NCI-H446 (cell line): ENCODE measurements around the gene PRELP.
"Not testable (repeated sequence)": the region's sequence is repeated elsewhere in the genome, so short reads cannot be mapped to it uniquely, and the experiment has no call there.

Experiments
- DNase-seq, 2 experiments: peaks; one replicate each; lab custom pipeline; 2025; lab: John Stamatoyannopoulos, UW

PRELP gene

GRCh38 chr1:203475012-203475981 lies at the start of gene PRELP:
Gene PRELP (plus strand): TSS chr1:203475806. CDS start chr1:203483185, 7,379 bp downstream.
- peak in 1 of 2 experiments; percentile 71 for DNase-seq

- DNase-seq, result no peak
Measured at GRCh38 chr1:203426366-203426765, 49.2 kb upstream of the PRELP start.

- DNase-seq, result no peak
Measured at GRCh38 chr1:203426870-203427269, 48.7 kb upstream of the PRELP start.

DNA sequence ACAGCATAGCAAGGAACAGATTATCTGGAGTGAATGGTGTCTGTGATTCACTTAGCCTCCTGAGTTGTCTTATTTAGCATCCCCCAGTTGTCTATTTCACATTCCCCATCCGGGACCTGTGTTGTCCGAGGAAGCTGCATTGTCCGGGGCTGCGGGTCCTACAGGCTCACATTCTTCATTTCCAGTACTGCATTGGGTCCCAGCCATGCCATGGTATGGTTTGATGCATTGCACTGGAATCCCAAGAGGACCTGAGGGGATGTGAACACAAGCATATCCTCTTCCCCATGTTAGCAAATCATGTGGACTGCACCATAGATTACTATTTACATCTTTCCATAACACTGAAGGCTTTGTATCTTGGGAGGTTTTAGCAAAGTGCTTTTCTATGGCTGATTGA lies 48.2 kb upstream of the PRELP start:
- no peak for DNase-seq

- DNase-seq, result no peak
Measured at GRCh38 chr1:203428981-203429599, 46.5 kb upstream of the PRELP start.

DNA sequence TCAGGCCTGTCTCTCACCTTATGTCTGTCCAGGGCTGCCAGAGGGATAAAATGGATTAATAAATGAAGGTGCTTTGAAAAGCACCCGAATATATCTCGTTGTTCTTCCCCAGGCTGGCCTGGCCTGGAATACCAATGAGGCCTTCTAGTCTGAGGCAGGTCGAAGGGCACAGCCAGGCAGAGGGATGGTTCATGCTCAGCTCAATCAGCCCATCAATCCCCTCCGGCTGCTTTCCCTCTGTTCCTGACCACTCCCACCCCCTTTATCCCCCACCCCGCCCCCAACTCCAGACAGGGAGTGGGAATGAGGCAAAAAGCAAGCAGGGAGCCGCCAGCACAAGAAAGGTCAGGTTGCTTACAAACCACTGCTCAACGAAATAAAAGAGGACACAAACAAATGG lies 40.0 kb upstream of the PRELP start:
- no peak for DNase-seq

DNA sequence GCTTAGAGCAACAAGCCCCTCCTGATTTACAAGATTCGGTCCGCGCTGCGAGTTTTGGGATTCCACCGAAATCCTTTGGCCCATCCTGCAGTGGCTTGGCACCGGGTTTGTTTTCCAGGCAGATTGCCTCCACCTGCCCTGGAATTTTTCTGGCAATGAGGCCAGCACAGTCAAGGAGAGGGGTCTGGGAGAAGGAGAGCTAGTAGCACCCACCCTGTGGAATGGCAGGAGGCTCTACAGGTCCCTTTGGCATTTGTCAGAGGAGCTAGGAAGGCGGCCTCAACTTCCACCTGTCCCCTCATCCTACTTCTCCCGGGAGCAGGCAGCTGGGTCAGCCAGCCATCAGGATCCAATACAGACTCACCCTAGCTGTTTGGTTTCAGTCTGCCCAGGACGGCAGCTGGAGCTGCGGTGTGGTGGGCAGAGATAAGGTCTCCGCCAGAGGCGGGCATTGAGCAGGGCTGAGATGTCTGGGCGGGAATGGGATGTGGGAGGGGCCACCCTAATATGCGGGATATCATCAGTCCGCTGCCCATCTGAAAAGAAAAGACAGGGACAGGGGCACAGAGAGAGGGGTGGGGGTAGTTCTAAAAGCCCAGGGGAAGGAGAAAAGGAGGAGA lies 37.8 kb upstream of the PRELP start:
- peak in 1 of 2 experiments; percentile 38 for DNase-seq

DNA sequence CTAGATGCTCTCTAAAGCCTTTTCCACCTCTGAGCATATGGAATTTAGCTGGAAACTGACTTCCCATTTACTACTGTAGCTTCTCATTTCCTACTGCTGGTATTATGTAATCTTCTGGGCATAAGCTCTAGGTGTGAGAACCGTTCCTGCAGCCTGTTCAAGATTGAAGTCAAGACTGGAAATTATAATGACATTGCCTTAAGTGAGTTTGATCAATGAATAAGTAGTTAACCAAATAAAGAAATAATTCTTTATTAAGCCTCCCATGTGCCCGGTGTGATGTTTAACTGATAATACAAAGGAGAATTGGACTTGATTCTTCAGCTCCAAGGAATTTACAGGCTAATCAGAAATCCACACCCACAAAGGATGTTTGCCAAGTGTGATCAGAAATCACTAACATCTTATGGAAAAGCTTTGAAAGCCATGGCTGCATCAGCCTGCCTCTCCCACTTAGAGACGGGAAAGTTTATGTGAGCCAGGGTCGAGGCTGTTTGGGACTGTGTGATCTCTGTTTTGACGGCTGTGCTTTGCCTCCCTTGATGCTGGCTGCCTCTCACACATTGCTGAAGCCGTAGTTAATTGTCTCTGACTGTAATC lies 36.4 kb upstream of the PRELP start:
- DNase-seq, result no peak

GRCh38 chr1:203440771-203441170 lies 34.8 kb upstream of the PRELP start:
- DNase-seq, result peak in 1 of 2 experiments; percentile 68

- no peak for DNase-seq
Measured at GRCh38 chr1:203441766-203442165, 33.8 kb upstream of the PRELP start.

DNA sequence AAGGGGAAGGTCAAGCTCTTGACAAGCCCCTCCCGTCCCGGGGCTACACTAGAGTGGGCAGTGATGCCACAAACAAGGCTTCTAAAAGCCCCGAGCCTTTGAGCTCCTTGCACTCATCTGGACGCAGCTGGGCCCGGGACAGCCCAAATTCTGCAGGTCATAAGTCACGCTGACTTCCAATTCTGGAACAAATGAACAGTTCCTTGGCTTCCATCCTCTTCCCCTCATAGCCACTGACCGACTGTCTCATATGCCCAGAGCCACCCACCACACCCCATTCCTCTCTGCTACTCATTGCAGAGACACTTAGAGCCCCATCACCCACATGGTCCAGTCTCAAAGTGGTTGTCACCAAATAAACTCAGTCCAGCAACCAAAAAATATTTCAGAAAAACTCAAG lies 32.8 kb upstream of the PRELP start:
- no peak for DNase-seq

DNA sequence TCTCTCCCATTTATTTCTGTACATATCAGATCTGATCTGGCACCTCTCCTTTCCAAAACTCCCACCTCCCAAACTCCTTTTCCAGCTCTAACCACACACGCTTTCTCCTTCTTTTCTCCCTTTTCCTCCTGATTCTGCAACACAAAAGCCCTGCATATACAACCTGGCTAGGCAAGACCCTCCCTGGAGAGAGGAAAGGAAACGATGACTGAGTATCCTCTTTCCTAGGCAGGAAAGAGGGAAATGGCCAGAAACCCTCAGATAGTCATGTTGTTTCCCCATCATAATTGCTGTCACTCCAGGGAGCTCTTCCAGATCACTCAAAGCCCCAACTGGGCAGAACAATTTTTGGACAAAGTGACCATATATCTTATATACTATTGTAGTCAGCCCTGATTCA lies 32.3 kb upstream of the PRELP start:
- DNase-seq, result no peak

DNA sequence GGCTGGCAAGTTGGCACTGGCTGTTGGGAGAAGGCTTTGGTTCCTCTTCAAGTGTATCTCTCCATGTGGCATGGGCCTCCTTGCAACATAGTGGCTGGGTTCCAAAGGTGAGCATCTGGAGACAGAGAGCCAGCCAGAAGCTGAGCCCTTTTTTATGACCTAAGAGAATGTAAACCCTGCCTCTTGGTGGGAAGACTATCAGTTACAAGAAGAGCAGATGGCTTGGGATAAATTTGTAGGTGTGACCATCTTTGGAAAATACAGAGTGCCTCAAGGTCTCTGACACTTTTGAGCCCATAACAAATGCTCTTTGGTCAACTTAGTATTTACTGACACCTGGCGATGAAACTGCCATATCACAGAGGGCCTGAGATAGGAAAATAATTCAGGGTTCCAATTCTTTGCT lies 31.4 kb upstream of the PRELP start:
- DNase-seq, result peak; percentile 96 to 100

DNA sequence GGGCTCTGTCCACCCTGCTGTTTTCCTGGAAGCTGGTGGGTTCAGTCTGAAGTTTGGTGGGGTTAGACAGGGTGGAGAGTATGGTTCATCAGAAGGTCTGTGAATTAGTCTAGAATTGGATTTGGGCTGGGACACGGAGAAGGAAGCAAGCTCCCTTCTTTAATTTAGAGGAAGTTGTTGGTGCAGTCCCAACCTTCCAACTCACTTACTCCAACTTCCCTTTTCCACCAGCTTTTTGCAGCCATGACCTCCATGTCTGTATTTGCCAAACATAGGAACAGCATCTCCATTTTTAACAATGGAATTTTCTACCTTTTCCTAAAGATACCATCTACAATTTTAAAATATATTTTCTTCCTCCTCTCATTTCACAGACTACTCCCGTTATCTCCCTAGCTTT lies 28.5 kb upstream of the PRELP start:
- DNase-seq, result no peak

DNA sequence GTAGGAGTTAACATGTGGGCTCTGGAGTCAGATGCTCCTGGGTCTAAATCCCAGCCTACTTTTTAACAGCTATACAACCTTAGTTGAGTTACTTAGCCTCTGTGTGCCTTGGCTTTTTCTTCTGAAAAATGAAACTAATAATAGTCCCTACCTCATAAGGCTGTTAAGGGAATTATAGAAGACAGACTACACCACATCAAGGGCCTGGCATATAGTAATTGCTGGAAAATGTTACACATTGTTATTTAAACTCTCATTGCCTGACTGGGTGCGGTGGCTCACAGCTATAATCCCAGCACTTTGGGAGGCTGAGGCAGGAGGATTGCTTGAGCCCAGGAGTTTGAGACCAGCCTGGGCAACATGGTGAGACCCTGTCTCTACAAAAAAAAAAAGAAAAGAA lies 28.0 kb upstream of the PRELP start:
- not testable (repeated sequence) for DNase-seq

DNA sequence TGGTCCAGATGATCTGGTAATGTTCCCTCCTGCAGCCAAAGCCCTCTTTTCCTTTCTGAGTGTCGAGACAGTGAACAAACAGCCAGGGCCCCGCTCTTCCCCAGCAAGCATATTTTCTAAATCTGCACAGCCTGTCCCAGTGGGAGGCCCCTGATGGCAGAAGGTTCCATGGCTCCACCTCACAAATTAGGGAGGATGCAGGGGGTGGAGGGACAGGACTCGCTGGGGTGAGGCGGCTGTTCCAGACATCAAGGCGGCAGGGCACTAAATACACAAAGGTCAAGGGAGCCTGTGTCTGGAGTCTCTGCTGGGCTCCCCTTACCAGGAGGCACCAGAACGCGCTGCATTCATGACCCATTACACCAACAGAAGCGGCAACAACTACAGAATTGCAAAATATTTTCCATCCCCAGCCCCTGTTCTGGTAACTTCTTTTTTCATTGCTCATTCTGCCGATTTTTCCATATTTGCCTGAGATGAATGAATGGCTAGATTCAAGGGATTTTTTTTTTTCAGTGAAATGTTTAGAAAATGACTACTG lies 27.0 kb upstream of the PRELP start:
- DNase-seq, result peak; percentile 36 to 88

DNA sequence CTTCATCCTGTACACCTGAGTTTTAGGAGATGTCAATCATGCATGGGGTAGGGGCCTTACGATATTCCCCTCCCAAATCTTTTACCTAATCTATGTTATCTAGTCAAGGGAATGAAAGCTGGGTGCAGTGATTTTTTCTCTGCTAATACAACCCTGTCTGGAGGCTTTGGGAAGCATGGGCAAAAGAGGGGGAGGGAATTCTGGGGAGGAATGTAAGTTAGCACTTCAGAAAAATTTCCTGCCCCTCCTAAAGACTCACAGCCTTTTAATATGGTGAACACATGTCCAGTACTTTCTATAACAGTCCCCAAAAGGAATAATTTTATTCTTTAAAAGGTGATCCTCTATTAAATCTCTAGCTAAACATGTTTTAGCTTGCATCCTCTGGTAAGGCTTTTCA lies 25.6 kb upstream of the PRELP start:
- DNase-seq, result no peak

- no peak for DNase-seq
Measured at GRCh38 chr1:203450479-203451149, 25.0 kb upstream of the PRELP start.

DNA sequence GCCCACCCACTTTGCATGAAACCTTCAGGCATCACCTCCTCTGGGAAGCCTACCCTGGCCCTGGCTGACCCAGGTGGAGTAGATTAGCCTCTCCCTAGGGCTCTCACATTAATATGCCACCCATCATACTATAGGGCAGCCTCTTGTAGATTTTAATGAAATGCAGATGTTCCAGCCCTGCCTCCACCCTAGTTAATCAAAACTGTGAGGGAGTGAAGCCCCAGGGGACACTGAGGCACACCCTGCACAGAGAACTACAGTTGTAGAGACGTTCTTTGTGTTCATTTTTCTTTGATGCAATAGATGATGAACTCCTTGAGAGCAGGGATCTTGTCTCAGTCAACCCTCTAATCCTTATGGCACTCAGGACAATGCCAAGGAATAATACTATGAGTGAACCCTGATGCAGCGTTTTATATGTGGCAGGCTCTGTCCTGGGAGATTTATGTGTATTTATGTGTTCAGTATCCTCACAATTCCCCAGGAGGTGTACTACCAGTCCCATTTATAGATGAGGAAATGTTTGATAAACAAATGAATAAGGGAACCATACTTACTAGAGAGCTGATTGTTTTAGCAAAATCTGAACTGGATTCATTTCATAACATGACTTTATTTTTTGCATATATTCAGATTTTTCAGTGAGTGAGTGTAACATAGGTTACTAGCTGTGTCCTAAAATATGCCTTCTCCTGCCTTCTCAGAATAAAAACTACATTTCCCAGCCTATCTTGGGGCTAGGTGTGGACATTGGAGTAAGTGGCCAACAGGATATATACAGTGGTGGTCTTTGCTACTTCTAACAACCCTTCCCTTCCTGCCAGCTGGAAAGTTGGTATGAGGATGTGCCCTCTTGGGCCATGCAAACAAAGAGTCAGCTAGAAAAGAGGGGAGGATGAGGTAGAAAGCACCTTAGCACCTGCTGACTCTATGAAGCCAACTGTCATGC lies 23.5 kb upstream of the PRELP start:
- DNase-seq, result no peak

DNA sequence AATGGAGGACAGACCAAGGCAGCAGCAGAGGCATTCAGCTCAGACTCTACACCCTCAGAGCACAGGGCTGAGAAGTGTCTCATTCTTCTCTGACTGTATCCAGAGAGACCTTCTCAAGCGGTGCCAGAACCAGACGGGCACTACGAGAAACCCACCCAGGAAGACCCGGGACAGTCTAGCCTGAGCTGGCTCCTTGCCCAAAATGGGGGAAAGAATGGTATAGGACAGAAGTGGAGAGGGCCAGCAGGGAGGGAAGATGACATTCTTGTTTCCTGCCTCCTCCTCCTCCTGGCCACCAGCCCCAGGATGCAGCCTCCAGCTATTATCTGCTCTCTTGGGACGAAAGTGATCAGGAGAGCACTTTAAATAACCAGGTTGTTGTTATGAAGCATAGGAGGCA lies 22.6 kb upstream of the PRELP start:
- DNase-seq, result no peak
